NCI-H2081 (cell line): ENCODE results near the gene GPBAR1.
"Not testable (repeated sequence)": the region's sequence is repeated elsewhere in the genome, so short reads cannot be mapped to it uniquely, and the experiment has no call there.

Experiments used
- DNase-seq, 2 experiments: peaks; one replicate each; lab custom pipeline; 2025; lab: John Stamatoyannopoulos, UW

Gene GPBAR1

GRCh38 chr2:218310853-218311540, 50.2 kb downstream of the GPBAR1 start:
- DNase-seq, result no peak

GRCh38 chr2:218311541-218312266, 50.9 kb downstream of the GPBAR1 start:
- not testable (repeated sequence) for DNase-seq

GRCh38 chr2:218312267-218312756, 51.5 kb downstream of the GPBAR1 start:
- no peak for DNase-seq

DNA sequence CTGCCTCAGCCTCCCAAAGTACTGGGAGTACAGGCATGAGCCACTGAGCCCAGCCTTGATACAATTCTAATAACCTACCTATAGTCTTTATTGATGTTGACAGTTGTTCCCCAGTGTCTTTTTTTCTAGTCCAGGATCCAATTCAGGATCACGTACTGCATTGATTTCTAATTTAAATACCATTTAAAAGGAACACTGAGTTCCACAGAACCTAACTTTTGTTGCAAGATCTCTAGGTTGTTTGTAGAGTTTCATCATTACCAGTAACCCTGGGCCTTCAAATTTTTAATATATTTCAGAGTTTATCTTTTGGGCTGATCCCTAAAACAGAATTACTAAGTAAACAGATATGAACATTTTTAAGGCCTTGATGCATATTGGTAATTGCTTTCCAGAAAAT, 52.5 kb downstream of the GPBAR1 start:
- no peak for DNase-seq
